Activated CD4-positive, alpha-beta T cell treated with anti-CD3 and anti-CD28 coated beads, Interleukin-2, amount 50 U/mL, for 4 hours (primary cell): Measurements from ENCODE around the gene SLX9.
"Not testable (repeated sequence)": the region's sequence is repeated elsewhere in the genome, so short reads cannot be mapped to it uniquely, and the experiment has no call there.

Experiments
- DNase-seq, 2 experiments: peaks; one replicate each; pipeline ENCODE4 v3.0.0-alpha.2; 2020

The SLX9 gene

DNA sequence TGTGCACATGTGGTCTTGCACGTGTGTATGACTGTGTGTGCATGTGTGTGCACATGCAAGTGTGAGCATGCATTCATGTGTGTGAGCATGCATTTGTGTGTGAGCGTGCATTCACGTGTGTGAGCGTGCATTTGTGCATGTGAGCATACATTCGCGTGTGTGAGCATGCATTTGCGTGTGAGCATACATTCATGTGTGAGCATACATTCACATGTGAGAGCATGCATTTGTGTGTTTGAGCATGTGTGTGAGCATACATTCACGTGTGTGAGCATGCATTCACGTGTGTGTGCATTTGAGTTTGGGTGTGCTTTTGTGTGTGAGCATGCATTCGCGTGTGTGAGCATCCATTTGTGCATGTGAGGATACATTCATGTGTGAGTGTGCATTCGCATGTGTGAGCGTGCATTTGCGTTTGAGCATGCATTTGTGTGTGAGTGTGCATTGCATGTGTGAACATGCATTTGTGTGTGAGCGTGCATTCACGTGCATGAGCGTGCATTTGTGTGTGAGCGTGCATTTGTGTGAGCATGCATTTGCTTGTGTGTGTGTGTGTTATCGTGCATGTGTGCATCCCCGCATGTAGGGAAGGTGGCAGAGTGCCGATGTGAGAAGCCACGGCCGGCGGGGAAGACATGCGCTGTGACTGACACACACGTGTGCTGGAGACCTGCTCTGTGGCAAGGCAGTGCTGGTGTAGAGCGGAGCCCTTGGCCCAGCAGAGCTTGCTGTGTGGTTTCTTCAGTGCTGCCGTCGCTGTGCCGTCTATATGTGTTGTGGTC, 37.4 kb upstream of the SLX9 start:
- DNase-seq: no peak

DNA sequence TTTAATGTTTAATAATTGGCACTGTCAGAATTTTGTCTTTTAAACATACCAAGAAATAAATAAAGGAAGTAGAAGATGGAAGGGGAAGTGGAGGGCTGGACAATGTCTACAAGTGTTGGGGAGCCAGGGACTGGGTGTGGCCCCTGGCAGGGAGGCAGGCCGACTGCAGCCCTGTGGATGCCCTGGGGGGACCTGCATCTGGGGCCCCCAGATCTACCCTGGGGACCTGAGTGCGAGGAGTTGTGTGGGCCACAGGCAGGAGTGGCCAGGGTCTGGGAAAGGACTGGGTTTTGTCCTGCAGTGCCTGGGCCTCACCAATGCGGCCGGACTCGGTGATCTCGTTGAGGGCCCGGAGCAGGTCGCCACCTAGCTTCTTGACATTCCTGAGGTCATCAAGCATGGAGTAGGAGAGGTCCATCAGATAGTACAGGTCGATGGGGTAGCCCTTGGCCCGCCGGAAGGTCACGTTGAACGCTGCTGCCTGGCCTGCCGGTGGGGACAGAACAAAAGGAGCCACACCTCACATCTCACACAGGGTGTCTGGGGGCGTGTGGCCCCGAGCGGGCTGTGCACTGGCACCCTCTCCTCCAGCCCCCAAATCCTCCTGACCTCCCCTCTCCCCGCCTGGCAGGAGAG, 36.7 kb upstream of the SLX9 start:
- no peak for DNase-seq

DNA sequence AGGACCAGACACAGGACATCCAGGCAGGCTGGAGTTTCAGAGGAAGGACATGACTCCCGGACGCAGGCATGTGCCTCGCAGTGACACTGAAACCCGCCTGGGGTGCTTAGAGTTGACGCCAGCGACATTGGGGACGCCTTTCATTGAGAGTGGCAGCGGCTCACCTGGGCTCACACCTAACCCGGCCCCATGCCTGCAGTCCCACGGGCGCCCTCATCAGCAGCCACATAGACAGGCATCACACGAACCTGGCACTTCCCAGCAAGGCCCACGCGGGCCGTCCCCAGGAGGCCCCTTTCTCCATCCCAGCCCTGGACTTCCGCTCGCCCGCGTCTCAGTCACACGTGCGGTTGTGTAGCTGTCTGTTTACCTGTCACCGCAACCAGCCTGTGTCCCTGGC, 36.1 kb upstream of the SLX9 start:
- DNase-seq: no peak

DNA sequence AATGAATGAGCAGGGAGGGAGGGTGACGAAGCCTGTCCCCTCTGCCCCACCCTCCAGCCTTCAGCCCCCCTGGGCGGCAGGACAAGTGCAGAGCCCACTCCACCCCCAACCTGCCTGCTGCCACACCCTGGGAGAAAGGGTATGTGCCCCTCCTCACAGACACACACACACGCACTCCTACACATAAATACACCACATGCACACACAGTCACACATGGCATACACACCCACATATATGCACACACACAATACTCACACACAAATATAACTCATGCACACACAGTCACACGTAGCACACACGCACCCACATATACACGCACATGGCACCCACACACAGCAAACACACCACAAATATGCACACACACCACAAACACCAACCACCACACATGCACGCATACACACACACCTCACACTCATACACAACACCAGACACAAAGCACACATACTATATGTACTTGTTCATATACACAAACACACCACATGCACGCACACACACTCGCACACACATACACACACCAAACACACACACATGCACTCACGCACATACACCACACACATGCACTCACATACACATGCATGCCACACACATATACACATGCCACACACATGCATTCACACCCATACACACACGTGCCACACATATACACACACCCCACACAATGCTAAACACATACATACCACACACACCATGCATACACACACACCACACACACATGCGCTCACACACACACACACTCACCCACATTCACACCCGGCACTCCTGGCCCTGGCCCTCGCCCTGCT, 35.5 kb upstream of the SLX9 start:
- DNase-seq: no peak

DNA sequence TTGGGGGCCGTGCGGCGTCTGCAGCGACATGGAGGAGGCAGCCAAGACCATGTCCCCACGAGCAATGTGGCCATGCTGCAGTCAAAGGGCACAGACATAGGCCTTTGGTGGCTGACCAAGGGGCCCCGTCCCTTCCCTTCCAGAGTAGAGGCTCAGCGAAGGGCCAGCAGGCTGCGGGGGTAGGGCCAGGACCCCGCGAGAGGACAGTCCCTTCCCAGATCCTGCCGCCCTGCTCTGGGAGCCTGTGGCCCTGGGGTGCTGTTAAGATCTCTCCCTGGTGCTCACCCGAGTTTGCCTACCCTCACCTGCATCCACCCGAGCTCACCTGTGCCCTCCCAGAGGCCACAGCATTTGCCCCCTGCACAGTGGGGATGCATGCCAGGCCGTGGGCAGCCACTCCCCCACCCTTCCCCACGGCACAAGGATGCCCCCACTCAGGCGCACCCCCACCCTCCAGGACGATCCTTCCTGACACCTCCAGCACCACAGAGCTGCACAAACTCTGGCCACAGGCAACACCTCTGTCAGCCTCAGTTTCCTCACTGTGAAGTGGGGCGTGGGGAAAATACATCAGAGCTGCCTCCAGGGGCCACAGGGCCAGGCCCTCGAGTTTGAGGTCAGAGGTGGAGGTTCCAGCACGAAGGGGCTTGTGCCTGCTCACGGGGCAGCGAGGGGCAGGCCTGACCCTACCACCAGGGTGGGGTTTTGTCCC, 34.7 kb upstream of the SLX9 start:
- DNase-seq: no peak

DNA sequence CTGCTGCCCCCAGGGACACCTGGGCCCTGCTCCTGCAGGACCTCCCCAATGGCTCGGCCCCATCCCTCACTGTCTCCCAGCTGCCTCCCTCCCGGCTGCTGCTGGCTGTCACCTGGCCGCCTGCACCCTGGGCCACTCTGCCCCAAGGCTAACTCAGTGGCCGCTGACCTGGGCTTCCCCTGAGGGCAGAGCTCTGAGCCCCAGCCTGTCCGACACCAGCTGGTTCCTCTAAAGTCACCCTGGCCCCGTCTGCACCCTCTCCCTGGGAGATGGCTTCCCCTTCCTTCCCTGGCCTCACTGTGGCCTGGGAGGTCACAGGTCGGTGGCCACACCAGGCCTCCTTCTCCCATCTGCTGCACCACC, 34.1 kb upstream of the SLX9 start:
- no peak for DNase-seq

DNA sequence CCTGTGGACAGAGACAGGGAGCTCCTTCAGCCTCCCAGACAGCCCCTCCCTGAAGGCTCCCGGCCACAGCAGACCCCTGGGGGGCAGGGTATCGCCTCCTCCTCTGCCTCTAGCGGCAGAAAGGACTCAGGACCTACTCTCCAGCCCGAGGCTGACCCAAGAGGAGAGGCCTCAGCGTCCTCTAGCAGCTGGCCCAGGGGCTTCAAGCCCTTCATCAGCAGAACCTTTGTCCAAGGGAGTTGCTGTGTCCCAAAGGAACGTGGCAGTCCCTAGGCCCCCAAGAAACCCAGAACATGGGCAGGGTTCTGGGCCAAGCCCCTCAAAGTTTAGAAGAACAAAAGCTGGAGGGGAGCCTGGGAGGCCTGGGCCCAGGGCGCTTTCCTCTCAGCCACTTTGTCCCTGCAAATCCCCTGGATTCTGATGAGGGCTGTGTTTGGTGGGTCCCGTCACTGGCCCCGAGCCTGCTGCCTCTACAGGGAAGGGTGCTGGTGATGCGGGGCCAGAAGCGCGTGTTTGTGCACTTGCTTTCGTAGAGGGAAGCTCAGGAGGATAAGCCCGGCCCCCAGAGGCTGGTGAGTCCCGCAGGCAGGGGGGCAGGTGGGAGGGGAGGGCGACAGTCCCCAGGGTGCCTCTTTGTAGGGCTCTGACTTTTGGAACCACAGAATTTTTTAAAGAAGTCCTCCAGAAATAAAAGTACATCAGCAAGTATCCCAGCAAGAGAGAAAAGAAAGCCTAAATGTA, 32.4 kb upstream of the SLX9 start:
- no peak for DNase-seq

DNA sequence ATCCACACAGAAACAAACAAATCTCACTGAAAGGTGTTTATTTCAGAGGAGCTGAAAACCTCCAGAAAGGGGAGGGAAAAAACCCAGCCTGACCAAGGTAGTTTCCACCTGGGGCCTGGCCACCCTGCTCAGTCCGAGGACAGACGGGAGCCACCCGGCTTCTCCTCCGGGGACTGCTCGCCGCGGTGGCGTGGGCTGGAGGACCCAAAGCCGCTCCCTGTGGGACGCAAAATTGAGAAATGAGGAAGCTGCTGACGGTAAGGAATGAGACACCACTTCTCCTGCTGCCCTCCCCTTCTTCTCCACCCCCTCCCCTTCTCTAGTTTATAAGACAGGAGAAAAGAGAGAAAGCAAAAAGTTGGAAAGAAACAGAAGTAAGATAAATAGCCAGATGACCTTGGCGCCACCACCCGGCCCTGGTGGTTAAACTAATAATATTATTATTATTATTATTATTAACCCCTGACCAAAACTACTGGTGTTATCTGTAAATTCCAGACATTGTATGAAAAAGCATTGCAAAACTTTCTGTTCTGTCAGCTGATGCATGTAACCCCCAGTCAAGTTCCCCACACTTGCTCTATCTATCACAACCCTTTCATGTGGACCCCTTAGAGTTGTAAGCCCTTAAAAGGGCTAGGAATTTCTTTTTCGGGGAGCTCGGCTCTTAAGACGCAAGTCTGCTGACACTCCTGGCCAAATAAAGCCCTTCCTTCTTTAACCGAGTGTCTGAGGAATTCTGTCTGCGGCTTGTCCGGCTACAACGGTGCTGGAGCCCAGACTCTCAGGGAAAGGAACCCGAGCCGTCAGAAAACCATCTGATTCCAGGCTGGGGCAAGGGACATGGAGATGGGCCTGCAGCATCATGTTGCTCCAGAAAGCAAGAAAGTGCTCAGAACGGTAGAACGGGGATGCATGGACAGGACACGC, 31.6 kb upstream of the SLX9 start:
- DNase-seq: no peak

DNA sequence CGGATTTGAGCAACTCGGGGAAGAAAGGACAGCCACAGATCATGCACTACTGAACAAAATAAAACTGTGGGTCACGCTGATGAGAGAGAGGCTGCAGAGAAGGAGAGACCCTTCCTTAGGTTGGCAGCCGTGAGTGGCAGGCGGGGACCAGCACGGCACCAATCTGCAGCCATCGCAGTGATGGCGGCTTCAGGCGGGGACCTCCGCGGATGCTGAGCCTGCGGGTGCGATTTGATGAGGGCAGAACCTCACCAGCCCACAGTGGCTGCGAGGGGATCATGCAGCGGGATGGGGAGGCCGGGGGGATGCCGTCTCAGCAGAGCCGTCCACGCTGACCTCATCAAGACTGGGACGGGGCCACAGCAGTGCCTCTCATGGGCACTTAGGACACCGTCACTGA, 30.9 kb upstream of the SLX9 start:
- DNase-seq: no peak

DNA sequence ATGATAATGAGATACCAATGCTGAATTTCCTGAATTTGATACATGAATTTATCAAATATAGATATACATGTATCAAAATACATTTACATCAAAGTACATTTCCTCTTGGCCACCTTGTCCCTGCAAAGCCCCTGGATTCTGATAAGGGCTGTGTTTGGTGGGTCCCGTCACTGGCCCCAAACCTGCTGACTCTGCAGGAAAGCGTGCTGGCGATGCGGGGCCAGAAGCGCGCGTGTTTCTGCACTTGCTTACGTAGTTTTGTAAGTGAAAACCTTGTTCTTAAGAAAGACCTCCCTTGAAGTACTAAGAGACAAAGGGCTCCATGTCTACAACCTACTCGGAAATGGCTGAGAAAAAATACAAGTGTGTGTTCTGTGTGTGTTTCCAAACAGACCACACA, 30.1 kb upstream of the SLX9 start:
- DNase-seq: no peak

DNA sequence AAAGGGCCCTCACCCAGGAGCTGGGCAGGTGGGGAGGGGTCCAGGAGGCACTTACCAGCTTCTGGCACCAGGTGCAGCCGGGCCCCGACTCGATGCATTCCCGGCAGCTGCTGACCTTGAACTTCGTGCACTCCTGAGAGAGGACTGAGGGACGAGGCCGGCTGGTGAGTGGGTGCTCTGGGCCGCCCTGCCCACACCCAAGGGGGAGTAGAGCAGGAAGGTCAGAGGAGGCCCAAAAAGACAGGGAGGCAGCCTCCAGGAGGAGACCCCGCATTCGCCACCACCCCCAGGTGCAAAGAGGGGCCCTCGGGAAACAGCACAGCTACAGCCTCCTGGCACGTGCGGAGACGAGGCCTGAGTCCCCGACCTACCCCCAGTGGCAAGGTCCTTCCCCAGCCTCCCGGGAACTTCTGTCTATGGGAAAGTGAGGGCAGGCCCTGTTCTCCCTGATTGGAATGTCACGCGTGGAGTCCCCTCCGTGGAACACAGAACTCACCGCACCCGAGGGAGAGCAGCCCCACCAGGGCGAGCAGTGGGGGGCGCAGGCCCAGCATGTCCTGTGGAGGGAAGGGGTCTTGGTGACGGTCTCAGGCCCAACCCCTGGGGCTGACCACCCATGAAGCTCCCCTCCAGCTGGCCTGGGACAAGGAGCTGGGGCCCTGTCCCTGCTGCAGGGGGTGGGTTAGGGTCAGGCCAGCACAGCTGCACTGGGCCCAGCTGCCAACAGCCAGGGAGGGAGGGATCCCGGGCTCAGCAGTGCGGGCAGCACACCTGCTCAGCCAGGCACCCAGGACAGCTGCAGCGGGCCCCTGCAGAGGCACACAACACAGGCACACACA, 29.4 kb upstream of the SLX9 start:
- DNase-seq: no peak

DNA sequence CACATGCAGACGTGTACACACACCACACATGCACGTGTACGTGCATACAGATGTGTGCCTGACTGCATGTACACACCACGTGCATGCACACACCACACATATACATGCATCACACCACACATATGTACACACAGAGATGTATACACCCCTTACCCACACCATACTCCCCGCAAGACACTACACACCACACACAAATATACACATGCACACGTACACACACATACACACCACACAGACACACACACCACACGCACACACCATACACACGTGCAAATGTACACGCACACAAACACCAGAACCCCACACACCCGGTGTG, 28.8 kb upstream of the SLX9 start:
- no peak for DNase-seq

DNA sequence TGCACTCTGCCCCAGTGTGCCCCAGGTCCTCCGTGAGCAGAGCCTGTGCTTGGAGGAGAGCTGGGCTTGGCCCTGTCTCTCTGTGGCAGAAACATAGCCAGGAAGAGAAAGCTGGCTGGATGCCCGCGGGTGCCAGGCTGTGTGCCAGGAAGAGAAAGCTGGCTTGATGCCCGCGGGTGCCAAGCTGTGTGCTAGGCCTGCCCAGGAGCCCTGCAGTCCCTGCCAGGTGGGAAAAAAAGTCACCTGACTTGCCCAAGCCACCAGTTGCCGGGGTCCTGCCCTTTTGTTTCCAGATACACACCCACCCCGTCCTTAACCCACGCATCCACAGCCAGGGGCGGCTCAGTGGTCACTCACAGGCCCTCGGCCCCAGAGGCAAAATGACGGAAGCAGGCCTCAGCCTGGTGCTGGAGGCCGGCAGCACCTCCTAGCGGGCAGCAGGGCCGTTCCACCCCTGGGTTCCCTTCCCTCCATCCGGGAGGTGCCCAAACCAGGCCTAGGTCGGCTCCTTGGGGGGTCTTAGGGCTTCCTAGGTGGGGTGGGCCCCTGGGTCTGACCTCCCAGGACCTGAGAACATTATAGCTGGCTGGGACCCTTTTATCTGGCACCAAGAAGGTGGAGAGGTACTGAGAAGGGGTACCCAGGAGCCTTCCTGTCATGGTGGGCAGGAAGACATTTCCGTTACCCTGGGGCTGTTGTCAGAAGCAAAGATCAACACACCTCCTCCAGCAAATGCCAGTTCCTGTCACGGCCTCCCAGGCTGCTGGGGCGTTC, 28.3 kb upstream of the SLX9 start:
- peak in 1 of 2 experiments; percentile 39 for DNase-seq

DNA sequence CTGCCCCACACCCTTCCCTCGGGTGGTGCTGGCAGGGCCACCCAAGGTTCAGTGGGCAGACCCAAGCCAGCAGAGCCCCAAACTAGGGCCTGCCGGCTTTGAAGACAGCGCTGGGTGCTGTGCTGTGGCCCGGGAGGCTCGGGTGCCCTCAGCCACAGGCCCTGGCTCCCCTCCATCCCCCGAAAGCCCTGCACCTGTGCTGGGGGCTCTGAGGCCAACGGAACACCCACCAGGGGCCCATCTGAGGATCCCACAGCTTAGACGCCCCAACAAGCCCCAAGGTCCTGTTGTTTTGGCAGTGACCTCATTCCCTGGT, 27.7 kb upstream of the SLX9 start:
- no peak for DNase-seq

DNA sequence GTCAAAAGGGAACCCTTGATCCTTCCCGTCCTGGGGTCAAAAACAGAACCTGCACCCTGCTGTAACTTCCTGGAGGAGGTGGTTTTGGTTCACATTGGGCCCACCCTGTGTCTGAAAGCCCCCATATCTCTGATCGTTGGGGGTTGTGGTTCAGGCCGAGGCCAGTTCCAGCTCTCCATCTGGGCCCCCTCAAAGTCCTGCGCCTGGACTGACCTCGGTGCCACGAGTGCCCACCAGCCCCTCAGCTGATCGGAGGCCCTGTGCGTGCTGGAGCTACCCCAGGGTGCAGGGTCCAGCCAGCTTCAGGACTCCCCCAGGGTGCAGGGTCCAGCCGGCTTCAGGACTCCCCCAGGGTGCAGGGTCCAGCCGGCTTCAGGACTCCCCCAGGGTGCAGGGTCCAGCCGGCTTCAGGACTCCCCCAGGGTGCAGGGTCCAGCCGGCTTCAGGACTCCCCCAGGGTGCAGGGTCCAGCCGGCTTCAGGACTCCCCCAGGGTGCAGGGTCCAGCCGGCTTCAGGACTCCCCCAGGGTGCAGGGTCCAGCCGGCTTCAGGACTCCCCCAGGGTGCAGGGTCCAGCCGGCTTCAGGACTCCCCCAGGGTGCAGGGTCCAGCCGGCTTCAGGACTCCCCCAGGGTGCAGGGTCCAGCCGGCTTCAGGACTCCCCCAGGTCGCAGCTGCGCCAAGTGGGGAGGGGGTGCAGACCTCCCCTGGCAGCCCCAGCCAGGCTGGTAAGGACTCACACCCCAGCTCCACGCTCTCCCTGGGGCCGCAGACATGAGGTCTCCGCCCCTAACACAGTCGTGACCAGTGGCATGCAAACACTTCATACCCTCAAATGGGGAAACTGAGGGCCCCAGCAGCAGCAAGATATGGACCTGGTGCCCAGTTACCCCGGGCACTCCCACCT, 27.1 kb upstream of the SLX9 start:
- not testable (repeated sequence) for DNase-seq

DNA sequence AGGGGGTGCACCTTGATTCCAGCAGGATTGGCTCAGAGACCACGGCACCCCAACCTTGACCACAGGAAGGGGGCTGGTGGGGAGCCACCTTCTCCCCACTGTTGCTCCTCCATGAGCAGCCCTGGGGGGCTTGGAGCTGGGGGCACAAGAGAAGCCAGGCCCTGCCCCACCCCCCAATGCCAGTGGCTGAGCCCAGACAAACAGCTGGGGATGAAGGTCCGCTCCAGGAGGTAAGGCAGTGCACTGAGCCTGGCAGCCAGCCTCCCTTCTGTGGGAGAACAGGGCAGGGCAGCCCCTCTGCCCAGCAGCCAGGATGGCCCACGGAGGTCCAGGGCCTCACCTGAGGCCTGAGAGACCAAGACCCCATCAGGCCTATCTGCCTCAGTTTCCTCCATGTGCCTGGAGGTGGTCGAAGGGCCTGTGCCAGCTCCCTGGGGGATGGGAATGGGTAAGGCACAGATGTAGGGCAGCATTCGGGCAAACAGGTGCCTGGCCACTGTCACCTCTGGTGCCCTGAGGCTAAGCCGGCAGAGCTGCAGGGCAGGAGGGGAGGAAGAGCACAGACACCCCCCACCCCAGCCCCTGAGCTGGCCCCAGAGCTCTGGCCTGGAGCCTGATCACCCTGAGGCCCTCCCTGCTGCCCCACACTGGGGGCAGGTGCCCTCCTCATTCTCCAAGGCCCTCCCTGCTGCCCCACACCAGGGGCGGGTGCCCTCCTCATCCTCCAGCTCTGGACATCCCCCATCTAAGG, 26.2 kb upstream of the SLX9 start:
- no peak for DNase-seq

DNA sequence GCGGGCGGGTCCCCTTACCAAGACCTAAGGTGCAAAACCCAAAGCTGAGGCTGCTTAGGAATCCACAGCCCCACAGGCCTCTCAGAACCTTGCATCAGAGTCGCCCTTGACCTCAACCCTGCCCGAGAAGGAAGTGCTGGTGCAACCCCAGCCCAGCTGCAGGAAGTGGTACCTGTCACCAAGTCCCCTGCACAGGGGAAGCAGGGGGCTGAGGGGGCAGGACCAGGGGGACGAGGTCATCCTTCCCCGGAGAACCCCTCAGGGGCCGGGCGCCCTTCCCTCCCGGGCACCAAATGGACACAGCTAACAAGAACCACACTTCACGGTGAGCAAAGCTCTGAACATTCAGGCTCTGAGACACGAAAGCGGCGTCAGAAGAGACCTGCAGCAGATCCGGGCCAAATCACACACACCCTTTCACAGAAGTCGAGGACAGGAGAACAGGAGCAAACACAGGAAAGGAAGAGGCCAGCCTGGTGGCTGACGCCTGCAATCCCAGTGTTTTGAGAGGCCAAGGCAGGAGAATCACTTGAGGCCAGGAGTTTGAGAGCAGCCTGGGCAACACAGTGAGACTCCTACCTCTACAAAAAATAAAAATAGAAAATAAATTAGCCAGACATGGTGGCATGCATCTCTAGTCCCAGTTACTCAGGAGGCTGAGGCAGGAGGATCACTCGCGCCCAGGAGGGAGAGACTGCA, 25.5 kb upstream of the SLX9 start:
- no peak for DNase-seq

DNA sequence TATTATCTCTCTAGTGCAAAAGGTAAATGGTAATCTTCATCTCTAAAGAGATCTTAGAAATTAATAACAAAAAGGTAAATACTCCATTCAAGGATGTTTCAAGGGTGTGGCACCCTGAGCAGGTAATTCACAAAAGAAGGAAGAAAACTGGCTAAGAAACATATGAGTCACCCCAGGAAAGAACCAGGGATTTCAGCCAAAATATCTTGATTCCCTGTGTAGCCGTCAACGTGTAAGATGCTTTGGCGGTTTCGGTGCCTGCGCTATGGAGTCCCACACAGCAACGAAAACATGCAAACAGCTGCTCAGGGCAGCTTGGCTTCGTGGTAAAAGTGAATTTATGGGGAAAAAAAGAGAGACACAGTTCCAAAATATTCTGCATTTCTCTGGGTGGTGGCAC, 22.9 kb upstream of the SLX9 start:
- no peak for DNase-seq
